G401.6 (cell line): Measurements from ENCODE around the gene BCKDK.
A peak's percentile ranks its signal among the peaks of the same experiment; 100 is the strongest.
"Not testable (repeated sequence)": the region's sequence is repeated elsewhere in the genome, so short reads cannot be mapped to it uniquely, and the experiment has no call there.

Source experiments
- FAIRE-seq: peaks from 2 replicates; lab custom pipeline; 2012; peaks lifted over from hg19 to GRCh38; lab: Jason Lieb, UNC

Gene BCKDK

DNA sequence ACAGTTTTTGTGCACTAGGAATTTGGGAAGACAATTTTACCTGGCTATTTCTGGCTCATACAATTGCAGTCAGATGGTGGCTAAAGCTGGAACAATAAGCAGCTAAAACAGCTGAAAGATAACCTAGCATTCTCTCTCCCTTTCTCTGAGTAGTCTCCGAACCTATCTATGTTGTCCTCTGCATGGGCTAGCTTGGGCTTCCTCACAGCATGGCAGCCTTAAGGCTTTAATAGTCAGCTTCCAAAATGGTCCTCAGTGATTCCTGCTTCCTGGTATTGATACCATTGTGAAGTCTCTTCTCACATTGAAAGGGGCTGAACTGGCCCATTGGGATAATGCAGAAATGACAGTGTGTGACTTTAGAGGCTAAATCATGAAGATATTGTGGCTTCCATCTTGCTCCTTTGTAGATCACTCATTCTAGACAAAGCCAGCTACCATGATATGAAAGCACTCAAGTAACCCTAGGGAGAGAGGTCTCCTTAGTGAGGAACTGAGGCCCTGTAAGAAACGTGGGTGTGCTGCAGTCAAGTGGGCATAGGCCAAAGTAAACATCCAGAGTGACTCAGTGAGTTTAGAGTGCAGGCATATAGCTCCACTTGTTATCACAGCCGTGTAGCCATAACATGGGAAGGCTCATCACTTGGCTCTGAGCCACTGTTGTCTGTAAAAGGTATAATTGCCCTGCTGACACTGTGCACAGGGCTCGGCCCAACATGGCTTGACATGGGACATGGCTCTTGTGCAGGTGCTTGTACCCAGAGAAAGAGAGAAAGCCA is 8.1 kb upstream of the BCKDK start:
- no peak for FAIRE-seq

- not testable (repeated sequence) for FAIRE-seq
These were observed 7.1 kb upstream of the BCKDK start for GRCh38 chr16:31100876-31101641.

DNA sequence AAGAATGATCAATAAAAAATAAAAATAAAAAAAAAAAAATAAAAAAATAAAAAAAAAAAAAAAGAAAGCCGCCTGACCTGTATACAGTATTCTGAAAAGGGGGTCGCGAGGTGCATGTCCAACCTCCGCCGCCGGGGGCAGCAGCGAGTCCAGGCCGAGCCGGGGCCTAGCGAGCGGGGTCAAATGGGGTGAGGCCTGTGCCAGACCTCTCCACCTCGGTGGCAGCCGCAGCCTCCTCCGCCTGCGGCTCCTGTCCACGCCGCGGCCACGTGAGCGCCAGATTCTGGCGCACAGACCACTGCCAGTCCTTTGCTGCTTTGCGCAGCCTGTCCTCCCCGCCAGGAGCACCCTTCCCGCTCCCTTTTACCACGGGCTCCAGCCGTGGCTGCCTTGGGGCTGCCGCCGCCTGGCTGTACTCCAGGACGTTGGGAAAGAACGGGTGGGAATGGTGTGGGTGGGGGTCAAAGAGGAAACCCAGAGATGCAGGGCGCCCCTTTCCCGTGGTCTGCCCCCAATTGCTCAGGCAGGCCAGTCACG is 2.4 kb upstream of the BCKDK start:
- peak; percentile 44 for FAIRE-seq

GRCh38 chr16:31106509-31107464 is 1.4 kb upstream of the BCKDK start:
- no peak for FAIRE-seq

- FAIRE-seq, result no peak
These were observed 720 bp upstream of the BCKDK start for GRCh38 chr16:31107465-31107867.

- FAIRE-seq, result no peak
These were observed 790 bp downstream of the BCKDK start for GRCh38 chr16:31108794-31109558.

GRCh38 chr16:31109622-31110021 is 1.4 kb downstream of the BCKDK start:
- no peak for FAIRE-seq

- FAIRE-seq, result no peak
These were observed 2.2 kb downstream of the BCKDK start for GRCh38 chr16:31110106-31111034.

DNA sequence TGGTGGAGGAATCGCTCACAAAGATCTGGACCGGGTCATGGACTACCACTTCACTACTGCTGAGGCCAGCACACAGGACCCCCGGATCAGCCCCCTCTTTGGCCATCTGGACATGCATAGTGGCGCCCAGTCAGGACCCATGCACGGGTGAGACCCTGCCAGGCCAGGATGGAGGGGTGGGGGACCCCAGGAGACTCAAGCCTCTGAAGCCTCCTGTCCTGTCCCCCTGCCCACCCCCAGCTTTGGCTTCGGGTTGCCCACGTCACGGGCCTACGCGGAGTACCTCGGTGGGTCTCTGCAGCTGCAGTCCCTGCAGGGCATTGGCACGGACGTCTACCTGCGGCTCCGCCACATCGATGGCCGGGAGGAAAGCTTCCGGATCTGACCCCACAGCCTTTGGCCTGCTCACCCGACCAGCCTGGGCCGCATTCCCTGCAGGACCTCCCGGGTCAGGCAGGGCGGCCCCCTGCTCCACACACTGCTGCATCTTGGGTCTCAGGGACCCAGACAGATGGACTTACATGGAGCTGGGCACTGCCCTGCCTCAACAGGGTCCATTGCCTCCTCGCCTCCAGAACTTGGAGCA is 3.8 kb downstream of the BCKDK start:
- no peak for FAIRE-seq

DNA sequence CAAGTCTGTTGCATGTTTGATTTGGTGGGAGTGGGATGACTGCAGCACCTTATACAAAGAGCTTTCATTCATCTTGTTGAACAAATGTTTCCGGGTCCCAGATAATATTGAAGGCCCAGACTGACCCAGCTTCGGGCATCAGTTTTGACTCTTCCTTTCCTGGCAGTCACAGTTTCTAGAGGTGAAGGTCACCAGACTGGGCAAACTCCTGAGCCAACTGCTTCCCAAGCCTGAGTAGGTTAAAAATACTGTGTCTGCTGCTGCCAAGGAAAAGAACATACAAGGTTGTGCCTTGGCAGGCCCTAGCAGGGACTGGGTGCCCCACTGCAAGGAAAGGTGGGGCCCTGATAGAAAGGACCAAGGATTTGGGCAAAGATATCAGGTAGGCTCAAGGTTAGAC is 4.5 kb downstream of the BCKDK start:
- FAIRE-seq, result no peak

DNA sequence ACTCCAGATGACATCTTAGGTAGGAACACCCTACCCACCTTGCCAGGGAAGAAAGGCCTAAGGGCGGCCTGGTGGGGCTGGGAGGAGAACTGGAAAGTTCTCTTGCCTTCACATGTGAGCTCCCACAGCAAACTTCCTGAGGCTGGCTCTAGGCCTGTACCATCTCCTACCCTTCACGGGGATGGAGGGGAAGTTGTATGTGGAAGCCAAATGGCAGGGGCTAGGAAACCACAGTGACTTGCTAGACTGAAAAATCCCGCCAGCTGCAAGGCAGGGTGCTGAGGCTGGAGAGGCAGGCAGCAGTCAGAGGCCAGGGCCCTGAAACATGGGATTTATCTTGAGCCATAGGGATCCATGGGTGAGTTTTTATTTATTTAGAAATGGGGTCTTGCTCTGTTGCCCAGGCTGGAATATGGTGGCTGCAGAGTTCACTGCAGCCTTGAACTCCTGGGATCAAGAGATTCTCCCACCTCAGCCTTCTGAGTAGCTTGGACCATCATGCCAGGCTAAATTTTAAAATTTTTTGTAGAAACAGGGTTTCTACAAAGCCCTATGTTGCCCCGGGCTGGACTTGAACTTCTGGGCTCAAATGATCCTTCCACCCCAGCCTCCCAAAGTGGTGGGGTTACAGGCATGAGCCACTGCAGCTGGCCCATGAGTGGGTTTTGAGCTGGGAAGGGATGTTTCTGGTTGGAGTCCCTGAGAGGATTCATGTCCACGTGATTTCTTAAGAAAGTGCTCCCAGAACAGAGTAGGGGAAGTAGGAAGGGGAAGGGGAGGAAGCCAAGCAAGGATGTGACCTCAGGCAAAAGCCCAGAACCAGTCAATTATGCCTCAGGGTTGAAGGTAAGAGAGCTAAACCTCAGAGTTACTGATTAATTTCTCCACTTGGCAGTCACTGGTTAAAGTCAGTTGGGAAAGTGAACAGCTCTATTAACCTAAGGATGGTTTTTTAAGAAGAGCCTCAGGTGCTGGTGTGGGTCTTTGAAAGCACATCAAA is 5.2 kb downstream of the BCKDK start:
- no peak for FAIRE-seq

DNA sequence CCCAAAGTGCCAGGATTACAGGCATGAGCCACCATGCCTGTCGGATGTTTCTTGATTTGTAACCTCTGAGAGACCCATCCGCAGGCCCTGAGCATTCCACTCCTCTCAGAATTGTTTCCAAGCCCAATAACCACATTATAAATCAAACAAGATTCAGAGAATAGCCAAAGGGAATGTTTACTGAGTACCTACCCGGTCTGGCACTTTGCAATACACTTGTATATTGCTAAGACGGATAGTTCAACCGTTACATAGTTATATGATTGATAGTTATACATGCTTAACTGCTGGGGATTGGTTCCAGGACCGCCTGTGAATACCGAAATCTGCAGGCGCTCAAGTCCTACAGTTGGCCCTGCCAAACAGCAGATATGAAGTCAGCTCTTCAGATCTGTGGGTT is 6.3 kb downstream of the BCKDK start:
- no peak for FAIRE-seq

GRCh38 chr16:31117384-31118222 is 9.4 kb downstream of the BCKDK start, which contains the start of gene KAT8:
Gene KAT8 (plus strand): TSS chr16:31117664. CDS start chr16:31117682, 18 bp downstream.
- peak; percentile 95 for FAIRE-seq

- no peak for FAIRE-seq
These were observed 10.3 kb downstream of the BCKDK start for GRCh38 chr16:31118223-31119155.

- FAIRE-seq, result no peak
These were observed 11.9 kb downstream of the BCKDK start for GRCh38 chr16:31120129-31120528.

GRCh38 chr16:31125844-31126243 is 17.7 kb downstream of the BCKDK start:
- no peak for FAIRE-seq
